PC-9 (cell line): ENCODE results near the gene NETO1.

Experiments
- CTCF ChIP-seq: fragments of 200-600 bp; sonication (generic); conservative IDR thresholded peaks from 2 replicates; pipeline ENCODE4 v1.6.1; 2017; ENCODE audit warnings: mixed run types, antibody characterized with exemption, mild to moderate bottlenecking, moderate library complexity
- EZH2 ChIP-seq: fragments of 200-600 bp; sonication (generic); IDR thresholded peaks from 2 replicates; pipeline ENCODE4 v1.8.0; 2017; ENCODE audit warnings: antibody characterized with exemption, low read depth

GRCh38 chr18:72843743-72844142, 24.0 kb downstream of the NETO1 start:
- TF ChIP-seq CTCF (no peak), EZH2 (no peak)
